Motor neuron (in vitro differentiated cells): ENCODE measurements around the gene CORO7. TPM values are rescaled to one million over a fixed set of nuclear protein-coding genes. Genes with fewer than 3 reads are reported as not detected.
"Not testable (repeated sequence)": the region's sequence is repeated elsewhere in the genome, so short reads cannot be mapped to it uniquely, and the experiment has no call there.

Source experiments
- ATAC-seq, 8 experiments: fragments of 200-7000 bp; cut with Tn5 transposase; replicated peaks in 6 of 8; 2 replicates each; pipeline ENCODE4 v1.8.0; 2021; ENCODE audit warnings: mild to moderate bottlenecking in 8 of 8, moderate library complexity in 8 of 8
- H3K27ac ChIP-seq, 2 donors: fragments of 250-450 bp; sonication (Bioruptor Pico); 2 replicates each; pipeline ENCODE4 v1.9.0; 2021; ENCODE audit warnings: antibody characterized with exemption in 2 of 2, mild to moderate bottlenecking in 2 of 2, moderate library complexity in 1 of 2
- H3K4me1 ChIP-seq, 2 donors: fragments of 250-450 bp; sonication (Bioruptor Pico); replicated peaks in 1 of 2; 2 replicates each; pipeline ENCODE4 v1.6.1; 2021; ENCODE audit warnings: antibody characterized with exemption in 2 of 2, mild to moderate bottlenecking in 2 of 2, moderate library complexity in 1 of 2
- H3K4me3 ChIP-seq, 5 donors: fragments of 250-450 bp; sonication (Bioruptor Pico); 2 replicates each; pipeline ENCODE4 v1.9.0; 2021; ENCODE audit warnings: antibody characterized with exemption in 5 of 5, mild to moderate bottlenecking in 5 of 5, moderate library complexity in 4 of 5
- WGBS, 10 experiments: fragments of 450-650 bp; shearing (Covaris generic); methylation state at CpG; one replicate each; pipeline ENCODE4 v1.0.0; 2022; 5-methylcytosine and 5-hydroxymethylcytosine counted together
- in situ Hi-C, 9 experiments: fragments of 400-800 bp; cut with MboI; loops; one replicate each; pipeline ENCODE4 v1.15.0; 2021; ENCODE audit warnings: low sequenced_read_pairs in 9 of 9, low pct_unique_long_range_greater_than_20kb in 2 of 9; ENCODE audit not compliant: unreplicated experiment in 9 of 9
- total RNA-seq, 8 experiments: library from RNA; unstranded; fragments of 300-600 nt; gene quantifications; 2 replicates each; pipeline versions ENCODE4 v1.2.3 to v1.2.4, GENCODE V29; 2022

Gene CORO7
- total RNA-seq, 8 experiments from 2014 or later, result 6.0 to 30.1 (median 26.8) TPM

DNA sequence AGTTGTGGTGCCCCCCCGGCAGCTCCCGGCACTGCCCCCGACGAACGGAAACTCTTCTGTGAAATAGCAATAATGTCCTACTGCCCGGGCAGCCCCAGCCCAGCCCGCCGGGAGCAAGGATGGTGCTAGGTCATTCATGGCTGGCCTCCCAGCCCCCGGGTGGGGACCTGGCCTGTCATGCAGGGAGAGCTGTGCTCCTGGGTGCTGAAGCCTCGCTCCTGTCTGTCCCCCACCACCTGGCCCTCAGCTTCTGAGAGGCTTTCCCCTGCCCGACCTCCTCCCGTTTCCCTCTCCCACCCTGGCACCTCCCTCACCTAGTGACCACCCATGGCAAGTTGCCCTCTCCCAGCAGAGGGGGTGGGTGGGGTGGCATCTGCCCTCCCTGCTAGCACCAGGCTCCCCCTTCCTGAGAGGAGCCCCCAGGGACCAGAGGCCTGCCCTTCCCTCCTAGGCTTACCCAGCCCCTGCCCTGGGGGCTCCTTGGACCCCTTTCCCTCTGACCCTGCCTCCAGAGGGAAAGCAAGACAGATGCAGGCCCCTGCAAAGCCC is 78.8 kb downstream of the CORO7 start:
- WGBS, 10 experiments, result 80% methylated on average over 2 of the region's 12 CpGs; no CpG with 5 or more reads in 9 of the 10 experiments
- H3K27ac ChIP-seq, result no peak overlapping the region
- no peak for ATAC-seq

GRCh38 chr16:4336701-4337539 is 79.5 kb downstream of the CORO7 start:
- WGBS, 10 experiments, result 83 to 97% (median 97%) methylated on average over 1 to 7 of the region's 41 CpGs; no CpG with 5 or more reads in 7 of the 10 experiments
- no peak overlapping the region for H3K4me3 ChIP-seq
- in situ Hi-C loops, result loop anchor here in 1 of 9 experiments (10.0 kb wide), 1 partner anchor 52 kb away; no protein-coding TSS in a partner anchor
- no peak for ATAC-seq
- no peak overlapping the region for H3K27ac ChIP-seq
- peaks cover 13 to 15% of the 10 kb centered on the region in 2 donors for H3K4me1 ChIP-seq

More for the DNA sequence above, 78.8 kb downstream of the CORO7 start:
- in situ Hi-C loops, result loop anchor here in 1 of 9 experiments (10.0 kb wide), 1 partner anchor 53 kb away; no protein-coding TSS in a partner anchor
- Histone ChIP-seq H3K4me1 (peaks cover 13 to 15% of the 10 kb centered on the region in 2 donors), H3K4me3 (no peak overlapping the region)

DNA sequence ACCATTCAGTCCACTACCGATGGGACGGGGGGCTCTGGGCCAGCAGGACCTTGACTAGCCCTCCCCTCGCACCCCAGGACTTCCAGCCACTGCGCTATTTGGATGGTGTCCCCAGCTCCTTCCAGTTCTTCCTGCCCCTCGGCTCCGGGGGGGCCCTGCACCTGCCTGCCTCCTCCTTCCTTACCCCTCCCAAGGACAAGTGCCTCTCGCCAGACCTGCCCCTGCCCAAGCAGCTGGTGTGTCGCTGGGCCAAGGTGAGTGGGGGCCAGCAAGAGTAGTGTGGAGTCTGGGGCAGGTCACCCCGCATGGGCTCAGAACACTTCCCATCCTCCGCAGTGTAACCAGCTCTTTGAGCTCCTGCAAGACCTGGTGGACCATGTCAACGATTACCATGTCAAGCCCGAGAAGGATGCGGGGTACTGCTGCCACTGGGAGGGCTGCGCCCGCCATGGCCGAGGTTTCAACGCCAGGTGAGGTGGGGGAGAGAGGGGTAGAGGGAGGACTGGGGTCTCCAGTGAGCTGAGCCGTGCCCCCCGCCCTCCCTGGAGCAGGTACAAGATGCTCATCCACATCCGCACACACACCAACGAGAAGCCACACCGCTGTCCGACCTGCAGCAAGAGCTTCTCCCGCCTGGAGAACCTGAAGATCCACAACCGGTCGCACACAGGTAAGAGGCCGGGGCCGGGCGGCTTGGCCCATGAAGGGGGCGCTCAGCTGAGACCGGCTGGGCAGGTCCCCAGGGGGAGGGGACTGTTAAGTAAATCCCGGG is 81.5 kb downstream of the CORO7 start:
- in situ Hi-C loops, result loop anchor here in 1 of 9 experiments (10.0 kb wide), 1 partner anchor 50 kb away; no protein-coding TSS in a partner anchor
- H3K4me3 ChIP-seq, result no peak overlapping the region
- 80 to 100% (median 91%) methylated on average over 1 to 13 of the region's 32 CpGs; no CpG with 5 or more reads in 4 of the 10 experiments for WGBS, 10 experiments
- ATAC-seq, result no peak
- H3K4me1 ChIP-seq, result peaks cover 5 to 11% of the 10 kb centered on the region in 2 donors
- no peak overlapping the region for H3K27ac ChIP-seq

DNA sequence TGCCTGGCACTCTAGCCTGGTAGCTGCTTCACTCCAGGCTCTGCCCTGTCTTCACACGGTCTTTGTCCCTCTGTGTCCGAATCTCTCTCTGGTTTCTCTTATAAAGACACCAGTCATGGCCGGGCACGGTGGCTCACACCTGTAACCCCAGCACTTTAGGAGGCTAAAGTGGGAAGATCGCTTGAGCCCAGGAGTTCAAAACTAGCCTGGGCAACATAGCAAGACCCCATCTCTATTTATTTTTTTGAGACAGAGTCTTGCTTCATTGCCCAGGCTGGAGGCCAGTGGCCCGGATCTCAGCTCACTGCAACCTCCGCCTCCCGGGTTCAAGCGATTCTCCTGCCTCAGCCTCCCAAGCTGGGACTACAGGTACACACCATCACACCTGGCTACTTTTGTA is 82.7 kb downstream of the CORO7 start:
- H3K27ac ChIP-seq, H3K4me1 ChIP-seq, ATAC-seq, H3K4me3 ChIP-seq: not testable (repeated sequence)
- 69 to 100% (median 94%) methylated on average over 1 to 8 of the region's 9 CpGs; no CpG with 5 or more reads in 5 of the 10 experiments for WGBS, 10 experiments
- in situ Hi-C loops, result loop anchor here in 1 of 9 experiments (10.0 kb wide), 1 partner anchor 49 kb away; no protein-coding TSS in a partner anchor

GRCh38 chr16:4333308-4333638 is 83.1 kb downstream of the CORO7 start:
- no peak for ATAC-seq
- Histone ChIP-seq H3K4me1 (peaks cover 13 to 14% of the 10 kb centered on the region in 2 donors), H3K4me3 (no peak overlapping the region), H3K27ac (no peak overlapping the region)
- in situ Hi-C loops, result loop anchor here in 1 of 9 experiments (10.0 kb wide), 1 partner anchor 48 kb away; no protein-coding TSS in a partner anchor
- 94% methylated on average over 3 of the region's 9 CpGs; no CpG with 5 or more reads in 9 of the 10 experiments for WGBS, 10 experiments

DNA sequence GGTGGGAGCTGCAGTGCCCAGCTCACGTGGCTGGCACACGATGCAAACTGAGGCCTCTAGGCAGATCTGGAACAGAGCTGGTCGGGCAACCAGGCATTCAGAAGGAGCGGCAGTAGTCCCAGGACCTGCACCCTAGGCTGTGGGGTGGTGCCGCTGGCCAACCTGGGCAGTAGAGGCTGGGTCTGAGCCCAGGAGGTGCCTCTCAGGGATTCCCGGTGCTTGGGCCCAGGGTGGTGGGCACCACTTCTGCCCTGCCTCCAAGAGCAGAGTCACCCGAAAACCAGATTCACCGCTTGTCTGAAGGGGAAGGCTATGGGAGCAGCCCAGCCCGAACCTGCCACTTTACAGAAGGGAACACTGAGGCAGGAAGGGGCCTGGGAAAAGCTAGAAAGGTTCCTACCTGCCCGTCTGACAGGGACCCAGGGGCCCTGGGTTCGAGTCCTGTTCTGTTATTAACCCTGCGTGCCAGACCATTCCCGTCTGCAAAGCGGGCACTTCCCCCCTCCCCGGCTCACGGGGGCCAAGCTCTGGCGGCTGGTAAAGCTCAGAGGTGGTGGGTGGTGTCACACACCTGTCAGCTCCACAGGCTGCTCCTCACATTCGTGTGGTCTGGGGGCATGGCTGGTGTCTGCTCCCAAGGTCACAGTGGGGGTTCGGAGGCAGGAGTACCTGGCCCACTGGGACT is 83.6 kb downstream of the CORO7 start:
- WGBS, 10 experiments, result 80 to 92% (median 84%) methylated on average over 1 to 7 of the region's 19 CpGs; no CpG with 5 or more reads in 7 of the 10 experiments
- H3K4me1 ChIP-seq, result peaks cover 14% of the 10 kb centered on the region in 2 donors
- ATAC-seq, result no peak
- in situ Hi-C loops, result loop anchor here in 1 of 9 experiments (10.0 kb wide), 1 partner anchor 48 kb away; no protein-coding TSS in a partner anchor
- no peak overlapping the region for H3K4me3 ChIP-seq
- no peak overlapping the region for H3K27ac ChIP-seq

- in situ Hi-C loops, result loop anchor here in 1 of 9 experiments (10.0 kb wide), 1 partner anchor 47 kb away; no protein-coding TSS in a partner anchor
- Histone ChIP-seq H3K4me1 (peaks cover 17 to 18% of the 10 kb centered on the region in 2 donors), H3K27ac (no peak overlapping the region), H3K4me3 (no peak overlapping the region)
- no peak for ATAC-seq
- 88 to 94% methylated on average over 3 to 9 of the region's 14 CpGs; no CpG with 5 or more reads in 8 of the 10 experiments for WGBS, 10 experiments
These were observed 84.3 kb downstream of the CORO7 start for GRCh38 chr16:4332083-4332482.

DNA sequence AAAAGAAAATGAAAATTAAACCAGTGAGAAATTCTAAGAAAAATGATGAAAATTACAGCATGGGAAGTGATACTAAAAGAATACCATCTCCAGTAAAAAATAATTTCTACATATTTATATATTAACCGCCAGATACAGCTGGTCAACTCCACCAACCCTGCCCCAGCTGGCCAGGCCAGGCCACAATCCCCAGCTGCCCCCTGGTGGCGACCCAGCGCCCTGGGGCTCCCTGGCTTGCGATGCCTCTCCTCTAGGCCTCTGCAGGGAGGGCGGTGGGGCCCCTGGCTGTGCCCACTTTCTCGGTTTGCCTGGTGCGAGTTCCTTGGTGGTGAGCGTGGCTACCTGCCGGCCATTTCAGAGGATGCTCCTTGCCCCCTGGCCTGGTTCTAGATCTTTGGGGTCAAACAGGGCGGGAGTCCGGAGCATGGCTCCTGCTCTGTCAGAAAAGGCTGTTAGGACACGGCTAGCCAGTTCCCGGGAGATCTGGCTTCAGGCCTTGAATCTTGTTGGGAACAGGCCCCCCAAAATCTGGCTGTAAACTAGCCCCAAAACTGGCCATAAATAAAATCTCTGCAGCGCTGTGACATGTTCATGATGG is 86.0 kb downstream of the CORO7 start:
- peak in 4 of 8 experiments; percentile 7 to 80 (median 58) for ATAC-seq
- Histone ChIP-seq H3K4me1 (peaks cover 20 to 21% of the 10 kb centered on the region in 2 donors), H3K27ac (no peak overlapping the region), H3K4me3 (no peak overlapping the region)
- 17 to 36% (median 34%) methylated on average over 2 to 6 of the region's 14 CpGs; no CpG with 5 or more reads in 6 of the 10 experiments for WGBS, 10 experiments
- in situ Hi-C loops, result loop anchor here in 1 of 9 experiments (10.0 kb wide), 1 partner anchor 46 kb away; no protein-coding TSS in a partner anchor

- Histone ChIP-seq H3K4me1 (peaks cover 22 to 29% of the 10 kb centered on the region in 2 donors), H3K4me3 (peak overlapping the region in 2 of 5 donors; percentile 32 to 47), H3K27ac (peak overlapping the region; percentile 79 to 93)
- WGBS, 10 experiments, result 0 to 65% (median 42%) methylated on average over 1 to 4 of the region's 17 CpGs; no CpG with 5 or more reads in 4 of the 10 experiments
- peak in 3 of 8 experiments; percentile 1 to 8 (median 5) for ATAC-seq
- in situ Hi-C loops, result no loop called here
These were observed 87.3 kb downstream of the CORO7 start for GRCh38 chr16:4328782-4329775.

- 0 to 44% methylated on average over 2 to 3 of the region's 30 CpGs; no CpG with 5 or more reads in 8 of the 10 experiments for WGBS, 10 experiments
- peak overlapping the region; percentile 20 to 47 (median 32) for H3K4me3 ChIP-seq
- peak overlapping the region; percentile 79 to 93 for H3K27ac ChIP-seq
- ATAC-seq, result peak; percentile 81 to 89 (median 84)
- in situ Hi-C loops, result no loop called here
- peaks cover 30 to 38% of the 10 kb centered on the region in 2 donors for H3K4me1 ChIP-seq
These were observed 88.2 kb downstream of the CORO7 start for GRCh38 chr16:4328046-4328781.
